SU-DHL-6 (cell line): ENCODE results near the gene VTA1.

ENCODE experiments used
- H2AFZ ChIP-seq: fragments of 200-600 bp; sonication (generic); 2 replicates; pipeline ENCODE4 v1.6.1; 2014; ENCODE audit warnings: low read depth, mild to moderate bottlenecking, moderate library complexity, mixed read lengths, antibody characterized with exemption, low read length; ENCODE audit not compliant: severe bottlenecking
- H3F3A ChIP-seq: fragments of 200-600 bp; shearing (Covaris generic); 2 replicates; pipeline ENCODE4 v1.6.0; 2016; ENCODE audit warnings: antibody characterized with exemption, mild to moderate bottlenecking; ENCODE audit not compliant: insufficient read depth
- H3K27ac ChIP-seq: fragments of 200-600 bp; sonication (generic); 2 replicates; pipeline ENCODE4 v1.5.1; 2016; ENCODE audit warnings: low read depth, mild to moderate bottlenecking, low read length, moderate library complexity, mixed read lengths
- H3K27me3 ChIP-seq: fragments of 200-600 bp; sonication (generic), shearing (Covaris generic); 2 replicates; pipeline ENCODE4 v1.6.0; 2014; ENCODE audit warnings: mild to moderate bottlenecking, low read length
- H3K36me3 ChIP-seq: fragments of 200-600 bp; sonication (generic); 2 replicates; pipeline ENCODE4 v1.6.1; 2014; ENCODE audit warnings: mild to moderate bottlenecking, low read length, mixed read lengths
- H3K4me2 ChIP-seq: fragments of 300-600, 200-600 bp; shearing (Covaris generic), sonication (generic); 2 replicates; pipeline ENCODE4 v1.6.0; 2014; ENCODE audit warnings: low read length, low read depth, mild to moderate bottlenecking; ENCODE audit not compliant: poor library complexity, severe bottlenecking
- H3K4me3 ChIP-seq: fragments of 200-600 bp; sonication (generic); 2 replicates; pipeline ENCODE4 v1.5.1; 2014; ENCODE audit warnings: antibody characterized with exemption, low read length, mild to moderate bottlenecking, mixed read lengths; ENCODE audit not compliant: insufficient read depth, poor library complexity, severe bottlenecking
- H3K79me2 ChIP-seq: fragments of 200-600 bp; sonication (generic); 2 replicates; pipeline ENCODE4 v1.6.1; 2014; ENCODE audit warnings: mild to moderate bottlenecking, low read length, moderate library complexity; ENCODE audit not compliant: insufficient read depth
- H3K9ac ChIP-seq: fragments of 200-600 bp; sonication (generic); 2 replicates; pipeline ENCODE4 v1.7.0; 2014; ENCODE audit warnings: mild to moderate bottlenecking, low read length
- H3K9me2 ChIP-seq: fragments of 200-600 bp; sonication (generic); replicated peaks from 2 replicates; pipeline ENCODE4 v1.6.1; 2014; ENCODE audit warnings: low read length; ENCODE audit not compliant: insufficient read depth
- H3K9me3 ChIP-seq: fragments of 200-600 bp; sonication (generic); 2 replicates; pipeline ENCODE4 v1.6.1; 2014; ENCODE audit warnings: low read length, mixed read lengths; ENCODE audit not compliant: insufficient read depth
- H4K20me1 ChIP-seq: fragments of 200-600 bp; sonication (generic); 2 replicates; pipeline ENCODE4 v1.6.1; 2014; ENCODE audit warnings: low read depth, mild to moderate bottlenecking, antibody characterized with exemption, low read length, moderate library complexity, mixed read lengths
- EZH2phosphoT487 ChIP-seq: fragments of 200-600 bp; sonication (generic), shearing (Covaris generic); conservative IDR thresholded peaks from 2 replicates; pipeline ENCODE4 v1.6.1; 2018; ENCODE audit warnings: mild to moderate bottlenecking, antibody characterized with exemption, low read length, moderate library complexity, mixed read lengths
- TF ChIP-seq, protein P1 (sequence below): fragments of 200-600 bp; sonication (generic); IDR thresholded peaks from one replicate; pipeline ENCODE4 v1.5.1; 2017; ENCODE audit warnings: antibody characterized with exemption, mild to moderate bottlenecking, low read length, moderate library complexity; ENCODE audit not compliant: insufficient read depth, poor library complexity, severe bottlenecking

Gene VTA1

GRCh38 chr6:142222022-142222421 is 75.0 kb downstream of the VTA1 start:
- no peak overlapping the region for H3K4me2 ChIP-seq
- H4K20me1 ChIP-seq, result no peaks in the 10 kb centered on the region
- no peaks in the 10 kb centered on the region for H3K27me3 ChIP-seq
- peaks cover 14% of the 10 kb centered on the region; the same call in 1 of the 2 replicates for H3K36me3 ChIP-seq
- H3K9me2 ChIP-seq, result no peaks in the 10 kb centered on the region
- H3F3A ChIP-seq, result no peaks in the 10 kb centered on the region
- TF ChIP-seq, protein P1, sequence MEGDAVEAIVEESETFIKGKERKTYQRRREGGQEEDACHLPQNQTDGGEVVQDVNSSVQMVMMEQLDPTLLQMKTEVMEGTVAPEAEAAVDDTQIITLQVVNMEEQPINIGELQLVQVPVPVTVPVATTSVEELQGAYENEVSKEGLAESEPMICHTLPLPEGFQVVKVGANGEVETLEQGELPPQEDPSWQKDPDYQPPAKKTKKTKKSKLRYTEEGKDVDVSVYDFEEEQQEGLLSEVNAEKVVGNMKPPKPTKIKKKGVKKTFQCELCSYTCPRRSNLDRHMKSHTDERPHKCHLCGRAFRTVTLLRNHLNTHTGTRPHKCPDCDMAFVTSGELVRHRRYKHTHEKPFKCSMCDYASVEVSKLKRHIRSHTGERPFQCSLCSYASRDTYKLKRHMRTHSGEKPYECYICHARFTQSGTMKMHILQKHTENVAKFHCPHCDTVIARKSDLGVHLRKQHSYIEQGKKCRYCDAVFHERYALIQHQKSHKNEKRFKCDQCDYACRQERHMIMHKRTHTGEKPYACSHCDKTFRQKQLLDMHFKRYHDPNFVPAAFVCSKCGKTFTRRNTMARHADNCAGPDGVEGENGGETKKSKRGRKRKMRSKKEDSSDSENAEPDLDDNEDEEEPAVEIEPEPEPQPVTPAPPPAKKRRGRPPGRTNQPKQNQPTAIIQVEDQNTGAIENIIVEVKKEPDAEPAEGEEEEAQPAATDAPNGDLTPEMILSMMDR, result no peak
- TF ChIP-seq EZH2phosphoT487, result no peak
- no peak overlapping the region for H3K9ac ChIP-seq
- H3K27ac ChIP-seq, result no peak overlapping the region
- no peaks in the 10 kb centered on the region for H3K9me3 ChIP-seq
- no peaks in the 10 kb centered on the region for H3K79me2 ChIP-seq
- no peak overlapping the region for H3K4me3 ChIP-seq
- H2AFZ ChIP-seq, result no peak overlapping the region

- Histone ChIP-seq H4K20me1 (no peaks in the 10 kb centered on the region), H3K36me3 (peaks cover 9% of the 10 kb centered on the region; the same call in 1 of the 2 replicates), H3K79me2 (no peaks in the 10 kb centered on the region), H3K9me3 (no peaks in the 10 kb centered on the region), H3F3A (no peaks in the 10 kb centered on the region), H3K4me2 (no peak overlapping the region), H3K4me3 (no peak overlapping the region), H3K9me2 (no peaks in the 10 kb centered on the region), H3K27ac (no peak overlapping the region), H3K27me3 (no peaks in the 10 kb centered on the region), H2AFZ (no peak overlapping the region), H3K9ac (no peak overlapping the region)
- TF ChIP-seq, protein P1, result no peak
- no peak for TF ChIP-seq EZH2phosphoT487
Observed at GRCh38 chr6:142223938-142224337, 76.9 kb downstream of the VTA1 start.

GRCh38 chr6:142225115-142225514 is 78.1 kb downstream of the VTA1 start:
- Histone ChIP-seq H2AFZ (no peak overlapping the region), H3K9me3 (no peaks in the 10 kb centered on the region), H3K36me3 (no peaks in the 10 kb centered on the region), H3K79me2 (no peaks in the 10 kb centered on the region), H4K20me1 (no peaks in the 10 kb centered on the region), H3K9me2 (no peaks in the 10 kb centered on the region), H3K4me2 (no peak overlapping the region), H3K4me3 (no peak overlapping the region), H3F3A (no peaks in the 10 kb centered on the region), H3K9ac (no peak overlapping the region), H3K27me3 (no peaks in the 10 kb centered on the region), H3K27ac (no peak overlapping the region)
- TF ChIP-seq, protein P1, result no peak
- TF ChIP-seq EZH2phosphoT487, result no peak
